GM12878 (cell line): ENCODE data around the gene SETD7. TPM values are rescaled to one million over a fixed set of nuclear protein-coding genes. Genes with fewer than 3 reads are reported as not detected.

ENCODE experiments used
- ATAC-seq: fragments of 200-7000 bp; cut with Tn5 transposase; 3 replicates; pipeline ENCODE4 v1.9.1; 2020; ENCODE audit warnings: mild to moderate bottlenecking, moderate library complexity
- BruUV-seq: library from RNA; stranded (reverse); fragments of 400-500 nt; replicated peaks from 2 replicates; lab custom pipeline; 2021; lab: Mats Ljungman, UMichigan
- CTCF ChIA-PET: fragments of 300-600 bp; sonication (Branson Sonifier 250); formaldehyde crosslinking; extraction: SDS; loops from one replicate; lab custom pipeline; 2021; ENCODE audit warnings: inconsistent platforms; lab: Yijun Ruan, JAX
- POLR2A ChIA-PET: fragments of 350-600 bp; formaldehyde crosslinking; extraction: SDS; loops from one replicate; lab custom pipeline; 2021; ENCODE audit warnings: inconsistent platforms; lab: Charles Lee
- RAD21 ChIA-PET: fragments of 300-600 bp; sonication (Branson Sonifier 250); formaldehyde crosslinking; loops from one replicate; lab custom pipeline; 2023; ENCODE audit warnings: antibody characterized with exemption; ENCODE audit not compliant: unreplicated experiment; lab: Charles Lee
- SMC1A ChIA-PET: fragments of 300-600 bp; sonication (Branson Sonifier 250); formaldehyde crosslinking; loops from one replicate; lab custom pipeline; 2023; ENCODE audit not compliant: unreplicated experiment, uncharacterized antibody; lab: Charles Lee
- DNase-seq: peaks from one replicate; pipeline ENCODE4 v3.0.0-alpha.2; 2011; ENCODE audit warnings: low read depth, low spot score
- FAIRE-seq: peaks from 3 replicates; lab custom pipeline; 2011; peaks lifted over from hg19 to GRCh38; lab: Jason Lieb, UNC
- H2AFZ ChIP-seq: 2 replicates; pipeline ENCODE4 v1.6.0; 2011; ENCODE audit warnings: low read depth, low read length, control low read depth; ENCODE audit not compliant: control insufficient read depth
- H3K27ac ChIP-seq: 2 replicates; pipeline ENCODE4 v1.5.1; 2011; ENCODE audit warnings: control low read depth; ENCODE audit not compliant: control insufficient read depth, insufficient read depth
- H3K27me3 ChIP-seq, 2 experiments: replicated peaks in 1 of 2; 2 replicates each; pipeline versions ENCODE4 v1.6.0 to v1.6.1; 2011; ENCODE audit warnings: low read length in 1 of 2; ENCODE audit not compliant: control insufficient read depth in 2 of 2, insufficient read depth in 2 of 2
- H3K36me3 ChIP-seq, 2 experiments: 2 replicates each; pipeline ENCODE4 v1.5.1; 2011; ENCODE audit warnings: low read length in 1 of 2; ENCODE audit not compliant: control insufficient read depth in 2 of 2, insufficient read depth in 2 of 2
- H3K4me1 ChIP-seq: 2 replicates; pipeline ENCODE4 v1.6.1; 2011; ENCODE audit warnings: mild to moderate bottlenecking, low read length, moderate library complexity, mixed read lengths; ENCODE audit not compliant: control insufficient read depth, insufficient read depth
- H3K4me2 ChIP-seq: 2 replicates; pipeline ENCODE4 v1.6.0; 2011; ENCODE audit warnings: control low read depth; ENCODE audit not compliant: control insufficient read depth, insufficient read depth
- H3K4me3 ChIP-seq: fragments of 200-600 bp; sonication (generic); 2 replicates; pipeline ENCODE4 v1.5.1; 2016
- H3K79me2 ChIP-seq: 2 replicates; pipeline ENCODE4 v1.6.0; 2011; ENCODE audit warnings: low read length; ENCODE audit not compliant: control insufficient read depth, insufficient read depth
- H3K9ac ChIP-seq: 2 replicates; pipeline ENCODE4 v1.8.0; 2011; ENCODE audit warnings: low read length, control low read depth, mixed read lengths; ENCODE audit not compliant: control insufficient read depth, insufficient read depth
- H3K9me3 ChIP-seq: replicated peaks from 3 replicates; pipeline ENCODE4 v1.5.1; 2011; ENCODE audit warnings: mild to moderate bottlenecking, low read length; ENCODE audit not compliant: control insufficient read depth, insufficient read depth
- H4K20me1 ChIP-seq: 2 replicates; pipeline ENCODE4 v1.6.0; 2011; ENCODE audit not compliant: control insufficient read depth, insufficient read depth
- BCL3 ChIP-seq: IDR thresholded peaks from 2 replicates; pipeline ENCODE4 v1.6.1; 2011; ENCODE audit warnings: borderline replicate concordance, low read depth, mild to moderate bottlenecking, moderate library complexity, low read length; ENCODE audit not compliant: insufficient read depth, poor library complexity, severe bottlenecking
- CEBPZ ChIP-seq: fragments of 150-350 bp; IDR thresholded peaks from 2 replicates; pipeline ENCODE4 v1.6.1; 2016; ENCODE audit warnings: low read depth, low read length
- DPF2 ChIP-seq: fragments of 450-650 bp; IDR thresholded peaks from 2 replicates; pipeline ENCODE4 v1.6.1; 2017; ENCODE audit warnings: mild to moderate bottlenecking
- ELK1 ChIP-seq: IDR thresholded peaks from 2 replicates; pipeline ENCODE4 v1.6.1; 2012; ENCODE audit warnings: low read depth, low read length, improper control_type of control experiment
- FOS ChIP-seq: IDR thresholded peaks from 3 replicates; pipeline ENCODE4 v1.6.1; 2011; ENCODE audit warnings: borderline replicate concordance; ENCODE audit not compliant: insufficient read length; ENCODE audit errors: extremely low read depth
- HDAC6 ChIP-seq: fragments of 200-600 bp; sonication (generic); IDR thresholded peaks from one replicate; pipeline ENCODE4 v1.8.0; 2017; ENCODE audit warnings: antibody characterized with exemption; ENCODE audit not compliant: unreplicated experiment
- IRF3 ChIP-seq: fragments of 450-650 bp; IDR thresholded peaks from 2 replicates; pipeline ENCODE4 v1.6.1; 2014; ENCODE audit warnings: mild to moderate bottlenecking
- IRF4 ChIP-seq: IDR thresholded peaks from 2 replicates; pipeline ENCODE4 v1.6.1; 2011; ENCODE audit warnings: low read depth, low read length
- JUND ChIP-seq: IDR thresholded peaks from 2 replicates; pipeline ENCODE4 v1.6.1; 2012; ENCODE audit warnings: low read depth, mild to moderate bottlenecking, low read length, improper control_type of control experiment, moderate library complexity
- LARP7 ChIP-seq: fragments of 450-650 bp; IDR thresholded peaks from 2 replicates; pipeline ENCODE4 v1.6.1; 2017; ENCODE audit warnings: mild to moderate bottlenecking
- NFYA ChIP-seq: IDR thresholded peaks from 2 replicates; pipeline ENCODE4 v1.6.1; 2011; ENCODE audit warnings: low read depth, mild to moderate bottlenecking, low read length, improper control_type of control experiment, borderline replicate concordance
- PBX3 ChIP-seq: IDR thresholded peaks from 2 replicates; pipeline ENCODE4 v1.6.1; 2011; ENCODE audit warnings: mild to moderate bottlenecking, low read depth, low read length, moderate library complexity; ENCODE audit not compliant: insufficient replicate concordance
- RELA ChIP-seq: fragments of 450-650 bp; IDR thresholded peaks from 2 replicates; pipeline ENCODE4 v1.8.0; 2014; ENCODE audit warnings: borderline replicate concordance; ENCODE audit not compliant: partially characterized antibody
- SMAD5 ChIP-seq: IDR thresholded peaks from 2 replicates; pipeline ENCODE4 v1.6.1; 2016; ENCODE audit warnings: antibody characterized with exemption, low read depth
- SMC3 ChIP-seq: IDR thresholded peaks from 2 replicates; pipeline ENCODE4 v1.6.1; 2011; ENCODE audit warnings: low read length, improper control_type of control experiment, borderline replicate concordance
- SPI1 ChIP-seq: IDR thresholded peaks from 2 replicates; pipeline ENCODE4 v1.6.1; 2011; ENCODE audit warnings: low read depth, mild to moderate bottlenecking, low read length, moderate library complexity, borderline replicate concordance; ENCODE audit not compliant: insufficient read depth
- WGBS: methylation state at CpG from one replicate; pipeline ENCODE4 v1.1.6; 2016; ENCODE audit warnings: low lambda C conversion rate; ENCODE audit not compliant: insufficient replicate concordance, insufficient coverage; ENCODE audit errors: missing lambda C conversion rate; 5-methylcytosine and 5-hydroxymethylcytosine counted together
- in situ Hi-C: fragments of 300-500 bp; cut with MboI; formaldehyde crosslinking; loops from 9 replicates; pipeline ENCODE4 v1.14.3; 2018; ENCODE audit warnings: mixed read lengths
- intact Hi-C: fragments of 100-400 bp; cut with micrococcal nuclease; formaldehyde crosslinking; loops from one replicate; pipeline ENCODE4 v1.14.2; 2022; ENCODE audit not compliant: unreplicated experiment
- polyA plus RNA-seq, 11 experiments: library from polyadenylated mRNA; depleted of rRNA in 4 of 11; unstranded in 6 of 11; stranded (reverse) in 5 of 11; fragments of >200 nt; fragmentation: Nextera tagmentation in 4 of 11; fragmentation: Illumina TruSeq in 1 of 11; extraction: Ambion mirVana in 4 of 11; extraction: Trizol in 1 of 11; gene quantifications; 1 replicate in 1 of 11; 2 replicates in 10 of 11; pipeline versions ENCODE4 v1.2.1 to v1.2.3, GENCODE V29; 2011 to 2016; ENCODE audit warnings: inconsistent platforms in 2 of 11, missing spikeins in 2 of 11, low read depth in 1 of 11
- total RNA-seq, 4 experiments: library from RNA; depleted of rRNA in 3 of 4; stranded (reverse); fragments of >200 nt in 3 of 4; fragmentation: Illumina TruSeq in 1 of 4; extraction: Trizol in 1 of 4; gene quantifications; 2 replicates each; pipeline versions ENCODE4 v1.2.1 to v1.2.3, GENCODE V29; 2013 to 2021

Gene SETD7
- total and polyA plus RNA-seq, 10 of the 15 experiments (the other 5 are each of a cell fraction or from before 2014, with no cell fraction given): 0.03 to 0.82 (median 0.44) TPM

GRCh38 chr4:139483000-139483399 is 73.0 kb downstream of the SETD7 start (continued):
- TF ChIP-seq PBX3 (no peak), SMAD5 (no peak), HDAC6 (no peak)

GRCh38 chr4:139481465-139481864 is 74.6 kb downstream of the SETD7 start:
- Histone ChIP-seq H3K9ac (no peak overlapping the region), H3K4me2 (no peak overlapping the region), H2AFZ (no peak overlapping the region), H3K9me3 (no peaks in the 10 kb centered on the region), H3K4me1 (no peaks in the 10 kb centered on the region), H3K4me3 (no peak overlapping the region), H3K36me3 (no peaks in the 10 kb centered on the region), H3K27me3 (no peaks in the 10 kb centered on the region), H3K27ac (no peak overlapping the region), H4K20me1 (no peaks in the 10 kb centered on the region), H3K79me2 (no peaks in the 10 kb centered on the region)
- in situ Hi-C loops: no loop called here
- intact Hi-C loops: no loop called here
- BruUV-seq: no TSS peak
- 0% methylated on average over 1 of the region's 1 CpG for WGBS
- ChIA-PET SMC1A (no interaction called here), POLR2A (no interaction called here), RAD21 (no interaction called here), CTCF (no interaction called here)
- FAIRE-seq (no peak), ATAC-seq (no peak), DNase-seq (no peak)
- TF ChIP-seq SPI1: no peak
- no peak for TF ChIP-seq BCL3
- no peak for TF ChIP-seq IRF3
- no peak for TF ChIP-seq SMC3
- no peak for TF ChIP-seq RELA
- no peak for TF ChIP-seq JUND
- no peak for TF ChIP-seq DPF2
- no peak for TF ChIP-seq LARP7
- TF ChIP-seq FOS: no peak
- TF ChIP-seq ELK1: no peak
- no peak for TF ChIP-seq CEBPZ
- no peak for TF ChIP-seq IRF4
- TF ChIP-seq NFYA: no peak
